Fibroblast of lung (primary cell): Measurements from ENCODE around the gene NPNT. TPM values are rescaled to one million over a fixed set of nuclear protein-coding genes. Genes with fewer than 3 reads are reported as not detected.
A peak's percentile ranks its signal among the peaks of the same experiment; 100 is the strongest.

ENCODE experiments used
- DNase-seq, 2 donors: peaks; one replicate each; pipeline versions ENCODE4 v3.0.0 to v3.0.0-alpha.2; 2010; ENCODE audit warnings: low read depth in 2 of 2
- H2AFZ ChIP-seq: 2 replicates; pipeline ENCODE4 v1.5.1; 2012; ENCODE audit warnings: low read length, control low read depth, inconsistent platforms
- H3K27ac ChIP-seq: 2 replicates; pipeline ENCODE4 v1.5.1; 2011; ENCODE audit warnings: low read length, control low read depth; ENCODE audit not compliant: insufficient read depth
- H3K27me3 ChIP-seq: 2 replicates; pipeline ENCODE4 v1.5.1; 2011; ENCODE audit warnings: mild to moderate bottlenecking, low read length; ENCODE audit not compliant: control insufficient read depth, insufficient read depth
- H3K36me3 ChIP-seq: 2 replicates; pipeline ENCODE4 v1.5.1; 2011; ENCODE audit warnings: low read length; ENCODE audit not compliant: control insufficient read depth, insufficient read depth
- H3K4me1 ChIP-seq: 2 replicates; pipeline ENCODE4 v1.5.1; 2011; ENCODE audit warnings: low read length; ENCODE audit not compliant: control insufficient read depth, insufficient read depth; ENCODE audit errors: extremely low read depth
- H3K4me2 ChIP-seq: 2 replicates; pipeline ENCODE4 v1.5.1; 2011; ENCODE audit warnings: low read length, control low read depth; ENCODE audit not compliant: insufficient read depth; ENCODE audit errors: extremely low read depth
- H3K4me3 ChIP-seq, 4 experiments: fragments of 200-600 bp in 1 of 4; sonication (generic) in 1 of 4; replicated peaks in 1 of 4; 2 replicates each; pipeline ENCODE4 v1.5.1; 2011 to 2016; ENCODE audit warnings: low read length in 4 of 4, low read depth in 3 of 4, mild to moderate bottlenecking in 3 of 4, control low read depth in 2 of 4, inconsistent platforms in 1 of 4, mixed read lengths in 1 of 4; ENCODE audit not compliant: insufficient read depth in 1 of 4; ENCODE audit errors: control extremely low read depth in 1 of 4
- H3K79me2 ChIP-seq: 2 replicates; pipeline ENCODE4 v1.5.1; 2012; ENCODE audit warnings: mild to moderate bottlenecking, low read length, inconsistent platforms; ENCODE audit not compliant: control insufficient read depth, insufficient read depth
- H3K9ac ChIP-seq: 2 replicates; pipeline ENCODE4 v1.5.1; 2011; ENCODE audit warnings: mild to moderate bottlenecking, low read length, control low read depth; ENCODE audit not compliant: insufficient read depth
- H3K9me3 ChIP-seq: 2 replicates; pipeline ENCODE4 v1.5.1; 2012; ENCODE audit warnings: low read depth, low read length; ENCODE audit not compliant: control insufficient read depth, insufficient read depth
- H4K20me1 ChIP-seq: 2 replicates; pipeline ENCODE4 v1.5.1; 2011; ENCODE audit warnings: low read length; ENCODE audit not compliant: control insufficient read depth, insufficient read depth; ENCODE audit errors: extremely low read depth
- EZH2 ChIP-seq: IDR thresholded peaks from 2 replicates; pipeline ENCODE4 v1.5.1; 2012; ENCODE audit warnings: low read length, control low read depth, mild to moderate bottlenecking; ENCODE audit errors: missing control alignments
- polyA plus RNA-seq, 2 donors: library from polyadenylated mRNA; depleted of rRNA in 1 of 2; stranded (reverse) in 1 of 2; unstranded in 1 of 2; fragments of >200 nt; gene quantifications; 2 replicates each; pipeline ENCODE4 v1.2.1, GENCODE V29; 2011 to 2012; ENCODE audit warnings: missing spikeins in 1 of 2
- total RNA-seq: library from RNA; depleted of rRNA; stranded (reverse); fragments of >200 nt; gene quantifications from 2 replicates; pipeline ENCODE4 v1.2.1, GENCODE V29; 2014
- TF ChIP-seq, protein P1 (sequence below), 2 donors: IDR thresholded peaks in 1 of 2; conservative IDR thresholded peaks in 1 of 2; 1 replicate in 1 of 2; 2 replicates in 1 of 2; pipeline ENCODE4 v1.5.1; 2011 to 2012; ENCODE audit warnings: low read length in 2 of 2, control low read depth in 1 of 2, inconsistent platforms in 1 of 2, low read depth in 1 of 2, mild to moderate bottlenecking in 1 of 2

NPNT gene
- total and polyA plus RNA-seq, 2 donors (not counting 1 experiment from before 2014, with no cell fraction given) = 0.02 to 5.9 TPM

GRCh38 chr4:105966051-105966450 is 70.8 kb downstream of the NPNT start:
- Histone ChIP-seq H3K27ac (no peak overlapping the region), H3K9ac (no peak overlapping the region), H2AFZ (no peak overlapping the region), H4K20me1 (no peaks in the 10 kb centered on the region), H3K9me3 (no peaks in the 10 kb centered on the region), H3K4me2 (no peak overlapping the region), H3K4me3 (no peak overlapping the region), H3K79me2 (no peaks in the 10 kb centered on the region), H3K27me3 (no peaks in the 10 kb centered on the region), H3K4me1 (no peaks in the 10 kb centered on the region), H3K36me3 (no peaks in the 10 kb centered on the region)
- TF ChIP-seq EZH2 = no peak
- TF ChIP-seq, protein P1, sequence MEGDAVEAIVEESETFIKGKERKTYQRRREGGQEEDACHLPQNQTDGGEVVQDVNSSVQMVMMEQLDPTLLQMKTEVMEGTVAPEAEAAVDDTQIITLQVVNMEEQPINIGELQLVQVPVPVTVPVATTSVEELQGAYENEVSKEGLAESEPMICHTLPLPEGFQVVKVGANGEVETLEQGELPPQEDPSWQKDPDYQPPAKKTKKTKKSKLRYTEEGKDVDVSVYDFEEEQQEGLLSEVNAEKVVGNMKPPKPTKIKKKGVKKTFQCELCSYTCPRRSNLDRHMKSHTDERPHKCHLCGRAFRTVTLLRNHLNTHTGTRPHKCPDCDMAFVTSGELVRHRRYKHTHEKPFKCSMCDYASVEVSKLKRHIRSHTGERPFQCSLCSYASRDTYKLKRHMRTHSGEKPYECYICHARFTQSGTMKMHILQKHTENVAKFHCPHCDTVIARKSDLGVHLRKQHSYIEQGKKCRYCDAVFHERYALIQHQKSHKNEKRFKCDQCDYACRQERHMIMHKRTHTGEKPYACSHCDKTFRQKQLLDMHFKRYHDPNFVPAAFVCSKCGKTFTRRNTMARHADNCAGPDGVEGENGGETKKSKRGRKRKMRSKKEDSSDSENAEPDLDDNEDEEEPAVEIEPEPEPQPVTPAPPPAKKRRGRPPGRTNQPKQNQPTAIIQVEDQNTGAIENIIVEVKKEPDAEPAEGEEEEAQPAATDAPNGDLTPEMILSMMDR (conservative IDR thresholded peaks at IDR 0.05 in 1 of 2, IDR thresholded peaks at IDR 0.05 in 1 of 2; ENCODE audit: low read depth in 1 of 2, low read length in 2 of 2) = no peak
- peak; percentile 44 to 49 for DNase-seq

DNA sequence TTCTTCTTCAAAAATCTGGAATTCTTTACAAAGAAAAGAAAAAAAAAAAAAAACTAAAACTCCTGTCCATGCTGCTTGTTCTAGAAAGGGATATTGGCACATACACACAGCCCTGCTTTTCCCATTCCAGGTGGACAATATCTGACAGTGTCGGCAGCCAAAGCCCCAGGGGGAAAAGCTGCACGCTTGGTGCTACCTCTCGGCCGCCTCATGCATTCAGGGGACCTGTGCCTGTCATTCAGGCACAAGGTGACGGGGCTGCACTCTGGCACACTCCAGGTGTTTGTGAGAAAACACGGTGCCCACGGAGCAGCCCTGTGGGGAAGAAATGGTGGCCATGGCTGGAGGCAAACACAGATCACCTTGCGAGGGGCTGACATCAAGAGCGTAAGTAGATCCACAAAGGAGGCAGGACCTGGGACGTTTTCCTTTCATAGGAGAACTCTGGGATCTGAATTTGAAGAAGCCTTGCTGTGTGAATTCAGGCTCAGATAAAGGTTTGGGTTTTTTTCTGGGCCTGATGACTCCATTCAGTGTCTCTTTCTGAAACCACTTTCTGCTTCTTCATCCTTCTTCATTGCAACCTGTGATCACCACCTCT is 71.9 kb downstream of the NPNT start:
- no peaks in the 10 kb centered on the region for H3K9me3 ChIP-seq
- no peaks in the 10 kb centered on the region for H4K20me1 ChIP-seq
- no peak for DNase-seq
- no peak overlapping the region for H3K4me3 ChIP-seq
- H3K9ac ChIP-seq = no peak overlapping the region
- no peaks in the 10 kb centered on the region for H3K27me3 ChIP-seq
- H3K79me2 ChIP-seq = no peaks in the 10 kb centered on the region
- no peak overlapping the region for H2AFZ ChIP-seq
- H3K4me1 ChIP-seq = no peaks in the 10 kb centered on the region
- H3K4me2 ChIP-seq = no peak overlapping the region
- TF ChIP-seq EZH2 = no peak
- TF ChIP-seq, protein P1 (conservative IDR thresholded peaks at IDR 0.05 in 1 of 2, IDR thresholded peaks at IDR 0.05 in 1 of 2; ENCODE audit: low read depth in 1 of 2, low read length in 2 of 2) = no peak
- no peaks in the 10 kb centered on the region for H3K36me3 ChIP-seq
- H3K27ac ChIP-seq = no peak overlapping the region

GRCh38 chr4:105969575-105969974 is 74.3 kb downstream of the NPNT start:
- H3K27ac ChIP-seq = no peak overlapping the region

More at GRCh38 chr4:105969575-105969974, 74.3 kb downstream of the NPNT start:
- no peaks in the 10 kb centered on the region for H3K79me2 ChIP-seq
- H3K9me3 ChIP-seq = no peaks in the 10 kb centered on the region
- H3K27me3 ChIP-seq = no peaks in the 10 kb centered on the region
- no peaks in the 10 kb centered on the region for H4K20me1 ChIP-seq
- no peak overlapping the region for H3K4me3 ChIP-seq
- H3K4me2 ChIP-seq = no peak overlapping the region
- H2AFZ ChIP-seq = no peak overlapping the region
- no peak for TF ChIP-seq EZH2
- TF ChIP-seq, protein P1 (conservative IDR thresholded peaks at IDR 0.05 in 1 of 2, IDR thresholded peaks at IDR 0.05 in 1 of 2; ENCODE audit: low read depth in 1 of 2, low read length in 2 of 2) = no peak
- H3K36me3 ChIP-seq = no peaks in the 10 kb centered on the region
- H3K4me1 ChIP-seq = no peaks in the 10 kb centered on the region
- H3K9ac ChIP-seq = no peak overlapping the region
- DNase-seq = no peak
